Body of pancreas (tissue), 4 donors: ENCODE data around the gene EYA2. TPM values are rescaled to one million over a fixed set of nuclear protein-coding genes. Genes with fewer than 3 reads are reported as not detected.
A peak's percentile ranks its signal among the peaks of the same experiment; 100 is the strongest.

Experiments
- ATAC-seq: fragments of 150-250 bp; one replicate; pipeline ENCODE4 v1.9.1; 2016
- DNase-seq, 4 donors: peaks; one replicate each; pipeline ENCODE4 v3.0.0-alpha.2; 2019
- H3K27ac ChIP-seq, 4 donors: fragments of 200-600 bp; sonication (generic); 1 replicate in 3 of 4; 2 replicates in 1 of 4; pipeline versions ENCODE4 v1.5.1 to v1.6.1; 2016 to 2019; ENCODE audit warnings: mild to moderate bottlenecking in 1 of 4, mixed read lengths in 1 of 4, moderate library complexity in 1 of 4
- H3K27me3 ChIP-seq, 2 donors: fragments of 200-600 bp; sonication (generic); one replicate each; pipeline ENCODE4 v1.6.0; 2016; ENCODE audit warnings: mild to moderate bottlenecking in 1 of 2
- H3K36me3 ChIP-seq, 2 donors: fragments of 200-600 bp; sonication (generic); replicated peaks in 1 of 2; 2 replicates each; pipeline ENCODE4 v1.5.1; 2016; ENCODE audit warnings: low read depth in 2 of 2; ENCODE audit not compliant: insufficient read depth in 1 of 2
- H3K4me1 ChIP-seq: fragments of 200-600 bp; sonication (generic); one replicate; pipeline ENCODE4 v1.6.0; 2016
- H3K4me3 ChIP-seq, 2 donors: fragments of 200-600 bp; sonication (generic); 1 replicate in 1 of 2; 2 replicates in 1 of 2; pipeline ENCODE4 v1.5.1; 2016 to 2019
- H3K9me3 ChIP-seq, 3 donors: fragments of 200-600 bp; sonication (generic); 1 replicate in 2 of 3; 2 replicates in 1 of 3; pipeline ENCODE4 v1.5.1; 2016
- CTCF ChIP-seq, 7 experiments: fragments of 450-650 bp in 4 of 7; fragments of 200-600 bp in 3 of 7; sonication (generic) in 3 of 7; IDR thresholded peaks; one replicate each; pipeline ENCODE4 v1.5.1; 2016 to 2019; ENCODE audit warnings: antibody characterized with exemption in 7 of 7
- POLR2A ChIP-seq, 3 donors: fragments of 450-650 bp; IDR thresholded peaks; one replicate each; pipeline ENCODE4 v1.6.1; 2016; ENCODE audit warnings: antibody characterized with exemption in 3 of 3, mild to moderate bottlenecking in 2 of 3
- WGBS, 2 donors: methylation state at CpG; one replicate each; pipeline ENCODE4 v1.1.5; 2017; 5-methylcytosine and 5-hydroxymethylcytosine counted together
- intact Hi-C: fragments of 100-400 bp; cut with DNase I; formaldehyde crosslinking; loops from one replicate; pipeline ENCODE4 v1.15.1; 2023
- total RNA-seq, 2 donors: library from RNA; depleted of rRNA; stranded (reverse); fragments of >200 nt; gene quantifications; one replicate each; pipeline ENCODE4 v1.1.0, GENCODE V29; 2016

The EYA2 gene
- total RNA-seq, 2 donors from 2014 or later, result 0.52 to 3.6 TPM

GRCh38 chr20:47067776-47068175, 173.1 kb downstream of the EYA2 start:
- DNase-seq (no peak), ATAC-seq (no peak)
- intact Hi-C loops, result no loop called here
- no peaks in the 10 kb centered on the region for H3K36me3 ChIP-seq
- H3K9me3 ChIP-seq, result peaks cover 0 to 10% (median 0%) of the 10 kb centered on the region in 3 donors
- H3K4me1 ChIP-seq, result no peaks in the 10 kb centered on the region
- no peak overlapping the region for H3K27ac ChIP-seq
- H3K27me3 ChIP-seq, result no peaks in the 10 kb centered on the region
- TF ChIP-seq POLR2A (IDR thresholded peaks at IDR 0.05) (no peak), CTCF (IDR thresholded peaks at IDR 0.05) (no peak)
- WGBS, 2 donors, result 76 to 84% methylated on average over 3 of the region's 3 CpGs
- H3K4me3 ChIP-seq, result no peak overlapping the region

GRCh38 chr20:47070176-47070575, 175.5 kb downstream of the EYA2 start:
- Histone ChIP-seq H3K4me3 (no peak overlapping the region), H3K27me3 (no peaks in the 10 kb centered on the region), H3K9me3 (peaks cover 0 to 10% (median 0%) of the 10 kb centered on the region in 3 donors), H3K36me3 (no peaks in the 10 kb centered on the region), H3K4me1 (no peaks in the 10 kb centered on the region), H3K27ac (no peak overlapping the region)
- intact Hi-C loops, result no loop called here
- no peak for TF ChIP-seq CTCF (IDR thresholded peaks at IDR 0.05)
- no peak for TF ChIP-seq POLR2A (IDR thresholded peaks at IDR 0.05)
- no peak for DNase-seq
- ATAC-seq, result no peak
- WGBS, 2 donors, result 78 to 84% methylated on average over 3 of the region's 3 CpGs

GRCh38 chr20:47071646-47072185, 177.1 kb downstream of the EYA2 start:
- DNase-seq (no peak), ATAC-seq (no peak)
- TF ChIP-seq CTCF (IDR thresholded peaks at IDR 0.05), result no peak
- no peak for TF ChIP-seq POLR2A (IDR thresholded peaks at IDR 0.05)
- Histone ChIP-seq H3K27me3 (no peaks in the 10 kb centered on the region), H3K36me3 (no peaks in the 10 kb centered on the region), H3K4me3 (no peak overlapping the region), H3K27ac (no peak overlapping the region), H3K4me1 (no peaks in the 10 kb centered on the region), H3K9me3 (peaks cover 0 to 10% (median 0%) of the 10 kb centered on the region in 3 donors)
- 72 to 86% methylated on average over 1 to 10 of the region's 10 CpGs for WGBS, 2 donors
- intact Hi-C loops, result no loop called here

- H3K27me3 ChIP-seq, result no peaks in the 10 kb centered on the region
- DNase-seq (no peak), ATAC-seq (no peak)
- no peak overlapping the region for H3K4me3 ChIP-seq
- no peak for TF ChIP-seq CTCF (IDR thresholded peaks at IDR 0.05)
- TF ChIP-seq POLR2A (IDR thresholded peaks at IDR 0.05), result no peak
- no peaks in the 10 kb centered on the region for H3K36me3 ChIP-seq
- WGBS, 2 donors, result 80 to 81% methylated on average over 15 to 16 of the region's 16 CpGs
- intact Hi-C loops, result no loop called here
- H3K27ac ChIP-seq, result no peak overlapping the region
- H3K9me3 ChIP-seq, result no peaks in the 10 kb centered on the region
- no peaks in the 10 kb centered on the region for H3K4me1 ChIP-seq
Measured at GRCh38 chr20:47073766-47074475, 179.3 kb downstream of the EYA2 start.

- H3K27ac ChIP-seq, result no peak overlapping the region
- H3K9me3 ChIP-seq, result no peaks in the 10 kb centered on the region
- H3K4me3 ChIP-seq, result no peak overlapping the region
- no peaks in the 10 kb centered on the region for H3K4me1 ChIP-seq
- 27 to 36% methylated on average over 3 of the region's 3 CpGs for WGBS, 2 donors
- H3K27me3 ChIP-seq, result no peaks in the 10 kb centered on the region
- TF ChIP-seq CTCF (IDR thresholded peaks at IDR 0.05) (no peak), POLR2A (IDR thresholded peaks at IDR 0.05) (no peak)
- intact Hi-C loops, result no loop called here
- ATAC-seq, result no peak
- DNase-seq, result peak in 1 of 4 donors; percentile 17
- no peaks in the 10 kb centered on the region for H3K36me3 ChIP-seq
Measured at GRCh38 chr20:47075263-47075662, 180.6 kb downstream of the EYA2 start.
